ENCODE results near the gene CTTN.

DNA sequence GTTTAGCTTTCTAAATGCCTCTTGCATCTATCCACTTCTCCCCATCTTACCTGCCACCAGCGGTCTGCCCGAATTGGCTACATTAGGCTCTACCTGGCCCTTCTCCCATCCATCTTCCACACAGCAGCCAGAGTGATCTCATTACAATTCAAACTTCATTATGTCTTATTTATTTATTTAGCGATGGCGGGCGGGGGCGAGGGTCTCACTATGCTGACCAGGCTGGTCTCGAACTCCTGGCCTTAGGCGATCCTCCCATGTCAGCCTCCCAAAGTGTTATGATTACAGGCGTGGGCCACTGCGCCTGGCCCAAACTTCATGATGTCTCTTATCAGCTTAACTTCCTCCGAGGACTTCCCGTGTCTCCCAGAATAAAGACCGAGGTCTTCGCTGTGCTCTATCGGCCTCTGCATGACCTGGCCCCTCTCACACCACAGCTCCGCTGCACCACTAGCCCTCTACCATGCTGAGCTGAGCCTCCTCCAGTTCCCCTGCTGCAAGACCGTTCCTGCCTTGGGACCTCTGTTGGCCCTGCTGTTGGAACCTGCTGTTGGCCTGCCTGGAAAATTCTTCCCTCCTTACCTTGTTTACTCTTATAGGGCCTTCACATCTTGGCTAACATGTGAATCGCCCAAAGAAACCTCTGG, 870 bp upstream of the CTTN start:
- TF ChIP-seq, protein P1, sequence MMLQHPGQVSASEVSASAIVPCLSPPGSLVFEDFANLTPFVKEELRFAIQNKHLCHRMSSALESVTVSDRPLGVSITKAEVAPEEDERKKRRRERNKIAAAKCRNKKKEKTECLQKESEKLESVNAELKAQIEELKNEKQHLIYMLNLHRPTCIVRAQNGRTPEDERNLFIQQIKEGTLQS (CRISPR knock-in tag; IDR thresholded peaks at IDR 0.05): no peak
- TF ChIP-seq SETDB1 (CRISPR knock-in tag; IDR thresholded peaks at IDR 0.05; ENCODE audit: borderline replicate concordance) (no peak), NFYC (CRISPR knock-in tag; IDR thresholded peaks at IDR 0.05) (no peak), FOXP1 (IDR thresholded peaks at IDR 0.05) (no peak), FOXP1 (CRISPR knock-in tag; IDR thresholded peaks at IDR 0.05) (no peak), DMAP1 (CRISPR knock-in tag; IDR thresholded peaks at IDR 0.05) (no peak), SP2 (CRISPR knock-in tag; IDR thresholded peaks at IDR 0.05) (no peak), TAF1 (CRISPR knock-in tag; IDR thresholded peaks at IDR 0.05) (no peak), DPF2 (CRISPR knock-in tag; IDR thresholded peaks at IDR 0.05; ENCODE audit: borderline replicate concordance, low read depth) (no peak), HDAC6 (IDR thresholded peaks at IDR 0.05; ENCODE audit: low read depth, low read length) (no peak), PCBP1 (IDR thresholded peaks at IDR 0.05; ENCODE audit: borderline replicate concordance, low read depth, low read length) (no peak)
- TF ChIP-seq, protein P2, sequence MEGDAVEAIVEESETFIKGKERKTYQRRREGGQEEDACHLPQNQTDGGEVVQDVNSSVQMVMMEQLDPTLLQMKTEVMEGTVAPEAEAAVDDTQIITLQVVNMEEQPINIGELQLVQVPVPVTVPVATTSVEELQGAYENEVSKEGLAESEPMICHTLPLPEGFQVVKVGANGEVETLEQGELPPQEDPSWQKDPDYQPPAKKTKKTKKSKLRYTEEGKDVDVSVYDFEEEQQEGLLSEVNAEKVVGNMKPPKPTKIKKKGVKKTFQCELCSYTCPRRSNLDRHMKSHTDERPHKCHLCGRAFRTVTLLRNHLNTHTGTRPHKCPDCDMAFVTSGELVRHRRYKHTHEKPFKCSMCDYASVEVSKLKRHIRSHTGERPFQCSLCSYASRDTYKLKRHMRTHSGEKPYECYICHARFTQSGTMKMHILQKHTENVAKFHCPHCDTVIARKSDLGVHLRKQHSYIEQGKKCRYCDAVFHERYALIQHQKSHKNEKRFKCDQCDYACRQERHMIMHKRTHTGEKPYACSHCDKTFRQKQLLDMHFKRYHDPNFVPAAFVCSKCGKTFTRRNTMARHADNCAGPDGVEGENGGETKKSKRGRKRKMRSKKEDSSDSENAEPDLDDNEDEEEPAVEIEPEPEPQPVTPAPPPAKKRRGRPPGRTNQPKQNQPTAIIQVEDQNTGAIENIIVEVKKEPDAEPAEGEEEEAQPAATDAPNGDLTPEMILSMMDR (CRISPR knock-in tag; IDR thresholded peaks at IDR 0.05): no peak
- TF ChIP-seq, protein P3, sequence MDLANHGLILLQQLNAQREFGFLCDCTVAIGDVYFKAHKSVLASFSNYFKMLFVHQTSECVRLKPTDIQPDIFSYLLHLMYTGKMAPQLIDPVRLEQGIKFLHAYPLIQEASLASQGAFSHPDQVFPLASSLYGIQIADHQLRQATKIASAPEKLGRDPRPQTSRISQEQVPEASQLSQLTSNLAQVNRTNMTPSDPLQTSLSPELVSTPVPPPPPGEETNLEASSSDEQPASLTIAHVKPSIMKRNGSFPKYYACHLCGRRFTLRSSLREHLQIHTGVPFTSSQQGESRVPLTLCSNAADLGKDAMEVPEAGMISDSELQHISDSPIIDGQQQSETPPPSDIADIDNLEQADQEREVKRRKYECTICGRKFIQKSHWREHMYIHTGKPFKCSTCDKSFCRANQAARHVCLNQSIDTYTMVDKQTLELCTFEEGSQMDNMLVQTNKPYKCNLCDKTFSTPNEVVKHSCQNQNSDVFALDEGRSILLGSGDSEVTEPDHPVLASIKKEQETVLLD (CRISPR knock-in tag; IDR thresholded peaks at IDR 0.05; ENCODE audit: low read depth): no peak
- TF ChIP-seq, protein P4, sequence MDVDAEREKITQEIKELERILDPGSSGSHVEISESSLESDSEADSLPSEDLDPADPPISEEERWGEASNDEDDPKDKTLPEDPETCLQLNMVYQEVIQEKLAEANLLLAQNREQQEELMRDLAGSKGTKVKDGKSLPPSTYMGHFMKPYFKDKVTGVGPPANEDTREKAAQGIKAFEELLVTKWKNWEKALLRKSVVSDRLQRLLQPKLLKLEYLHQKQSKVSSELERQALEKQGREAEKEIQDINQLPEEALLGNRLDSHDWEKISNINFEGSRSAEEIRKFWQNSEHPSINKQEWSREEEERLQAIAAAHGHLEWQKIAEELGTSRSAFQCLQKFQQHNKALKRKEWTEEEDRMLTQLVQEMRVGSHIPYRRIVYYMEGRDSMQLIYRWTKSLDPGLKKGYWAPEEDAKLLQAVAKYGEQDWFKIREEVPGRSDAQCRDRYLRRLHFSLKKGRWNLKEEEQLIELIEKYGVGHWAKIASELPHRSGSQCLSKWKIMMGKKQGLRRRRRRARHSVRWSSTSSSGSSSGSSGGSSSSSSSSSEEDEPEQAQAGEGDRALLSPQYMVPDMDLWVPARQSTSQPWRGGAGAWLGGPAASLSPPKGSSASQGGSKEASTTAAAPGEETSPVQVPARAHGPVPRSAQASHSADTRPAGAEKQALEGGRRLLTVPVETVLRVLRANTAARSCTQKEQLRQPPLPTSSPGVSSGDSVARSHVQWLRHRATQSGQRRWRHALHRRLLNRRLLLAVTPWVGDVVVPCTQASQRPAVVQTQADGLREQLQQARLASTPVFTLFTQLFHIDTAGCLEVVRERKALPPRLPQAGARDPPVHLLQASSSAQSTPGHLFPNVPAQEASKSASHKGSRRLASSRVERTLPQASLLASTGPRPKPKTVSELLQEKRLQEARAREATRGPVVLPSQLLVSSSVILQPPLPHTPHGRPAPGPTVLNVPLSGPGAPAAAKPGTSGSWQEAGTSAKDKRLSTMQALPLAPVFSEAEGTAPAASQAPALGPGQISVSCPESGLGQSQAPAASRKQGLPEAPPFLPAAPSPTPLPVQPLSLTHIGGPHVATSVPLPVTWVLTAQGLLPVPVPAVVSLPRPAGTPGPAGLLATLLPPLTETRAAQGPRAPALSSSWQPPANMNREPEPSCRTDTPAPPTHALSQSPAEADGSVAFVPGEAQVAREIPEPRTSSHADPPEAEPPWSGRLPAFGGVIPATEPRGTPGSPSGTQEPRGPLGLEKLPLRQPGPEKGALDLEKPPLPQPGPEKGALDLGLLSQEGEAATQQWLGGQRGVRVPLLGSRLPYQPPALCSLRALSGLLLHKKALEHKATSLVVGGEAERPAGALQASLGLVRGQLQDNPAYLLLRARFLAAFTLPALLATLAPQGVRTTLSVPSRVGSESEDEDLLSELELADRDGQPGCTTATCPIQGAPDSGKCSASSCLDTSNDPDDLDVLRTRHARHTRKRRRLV (CRISPR knock-in tag; IDR thresholded peaks at IDR 0.05): no peak

All from HepG2 (cell line).